K562 (cell line): Measurements from ENCODE around the gene PLA2G4C.

Experiments used
- CTCF ChIP-seq, 3 experiments: IDR thresholded peaks in 2 of 3; conservative IDR thresholded peaks in 1 of 3; 2 replicates each; pipeline ENCODE4 v1.5.1; 2011 to 2012; ENCODE audit warnings: low read length in 3 of 3, mild to moderate bottlenecking in 3 of 3, control low read depth in 2 of 3, improper control_type of control experiment in 1 of 3, inconsistent platforms in 1 of 3, low read depth in 1 of 3, mixed read lengths in 1 of 3, moderate library complexity in 1 of 3; ENCODE audit not compliant: insufficient read depth in 2 of 3
- HDAC8 ChIP-seq: fragments of 450-650 bp; IDR thresholded peaks from 2 replicates; pipeline ENCODE4 v1.6.1; 2016; ENCODE audit warnings: mild to moderate bottlenecking, missing genetic modification characterization, moderate library complexity, missing compliant biosample characterization
- KDM1A ChIP-seq, 2 experiments: fragments of 450-650 bp; IDR thresholded peaks; 2 replicates each; pipeline ENCODE4 v1.6.1; 2016; ENCODE audit warnings: mild to moderate bottlenecking in 2 of 2
- NR1H2 ChIP-seq: sonication (generic); formaldehyde crosslinking; IDR thresholded peaks from 2 replicates; pipeline ENCODE4 v1.4.0; 2020; ENCODE audit warnings: mild to moderate bottlenecking, missing genetic modification reagents
- REST ChIP-seq, 2 experiments: fragments of 450-650 bp; formaldehyde crosslinking in 1 of 2; IDR thresholded peaks; 2 replicates each; pipeline versions ENCODE4 v1.4.0 to v1.6.1; 2014 to 2020; ENCODE audit warnings: mild to moderate bottlenecking in 2 of 2, borderline replicate concordance in 1 of 2, low read depth in 1 of 2
- SNRNP70 ChIP-seq: fragments of 200-400 bp; formaldehyde crosslinking; optimal IDR thresholded peaks from 2 replicates; pipeline ENCODE3; 2017; ENCODE audit warnings: low read depth, low read length
- TCF7L2 ChIP-seq: fragments of 150-350 bp; IDR thresholded peaks from 2 replicates; pipeline ENCODE4 v1.6.1; 2016; ENCODE audit warnings: low read depth, mild to moderate bottlenecking, low read length, moderate library complexity
- USF2 ChIP-seq: sonication (generic); formaldehyde crosslinking; IDR thresholded peaks from 2 replicates; pipeline ENCODE4 v1.5.0; 2020; ENCODE audit warnings: missing genetic modification reagents
- WHSC1 ChIP-seq: IDR thresholded peaks from one replicate; pipeline ENCODE4 v1.6.1; 2012; ENCODE audit warnings: low read length, control low read depth, inconsistent platforms

GRCh38 chr19:48094129-48094854, 16.3 kb downstream of the PLA2G4C start:
- TF ChIP-seq HDAC8 (tag) (no peak), REST (IDR thresholded peaks at IDR 0.05; ENCODE audit: borderline replicate concordance) (no peak), REST (CRISPR knock-in tag; IDR thresholded peaks at IDR 0.05; ENCODE audit: low read depth) (no peak), USF2 (CRISPR knock-in tag) (no peak), SNRNP70 (no peak), NR1H2 (no peak), TCF7L2 (no peak), CTCF (IDR thresholded peaks at IDR 0.05 in 2 of 3, conservative IDR thresholded peaks at IDR 0.05 in 1 of 3; ENCODE audit: insufficient read depth in 2 of 3, low read depth in 1 of 3, low read length in 3 of 3) (no peak), WHSC1 (no peak), KDM1A (IDR thresholded peaks at IDR 0.05) (no peak)
